MM.1S (cell line): ENCODE data around the gene DAB2IP.

Experiments used
- DNase-seq: peaks from one replicate; pipeline ENCODE4 v3.0.0-alpha.2; 2015
- H2AFZ ChIP-seq: fragments of 300-600 bp; sonication (generic); 2 replicates; pipeline ENCODE4 v1.6.0; 2016; ENCODE audit warnings: antibody characterized with exemption, low read length
- H3F3A ChIP-seq: fragments of 300-600 bp; sonication (generic); 2 replicates; pipeline ENCODE4 v1.6.1; 2016; ENCODE audit warnings: mild to moderate bottlenecking, antibody characterized with exemption, low read length, moderate library complexity, mixed read lengths; ENCODE audit not compliant: insufficient read depth
- H3K27ac ChIP-seq: fragments of 300-600 bp; sonication (generic); 2 replicates; pipeline ENCODE4 v1.5.1; 2016; ENCODE audit warnings: mild to moderate bottlenecking, low read length
- H3K27me3 ChIP-seq: fragments of 300-600 bp; sonication (generic); replicated peaks from 2 replicates; pipeline ENCODE4 v1.6.0; 2016; ENCODE audit warnings: low read length; ENCODE audit not compliant: insufficient read depth
- H3K36me3 ChIP-seq: fragments of 300-600 bp; sonication (generic); replicated peaks from 2 replicates; pipeline ENCODE4 v1.6.1; 2016; ENCODE audit warnings: mild to moderate bottlenecking, low read length, mixed read lengths; ENCODE audit not compliant: insufficient read depth
- H3K4me1 ChIP-seq: fragments of 300-600 bp; sonication (generic); 2 replicates; pipeline ENCODE4 v1.6.1; 2016; ENCODE audit warnings: low read length, mixed read lengths
- H3K4me2 ChIP-seq: fragments of 300-600 bp; sonication (generic); 2 replicates; pipeline ENCODE4 v1.6.0; 2016; ENCODE audit warnings: low read depth, low read length
- H3K4me3 ChIP-seq: fragments of 300-600 bp; sonication (generic); 2 replicates; pipeline ENCODE4 v1.5.1; 2016; ENCODE audit warnings: low read length, mixed read lengths
- H3K79me2 ChIP-seq: fragments of 300-600 bp; sonication (generic); 2 replicates; pipeline ENCODE4 v1.6.1; 2016; ENCODE audit warnings: mixed run types, low read length, mixed read lengths
- H3K9ac ChIP-seq: fragments of 300-600 bp; sonication (generic); 2 replicates; pipeline ENCODE4 v1.6.1; 2016; ENCODE audit warnings: low read length, mixed read lengths
- H3K9me2 ChIP-seq: fragments of 300-600 bp; sonication (generic); replicated peaks from 2 replicates; pipeline ENCODE4 v1.6.1; 2016; ENCODE audit warnings: mild to moderate bottlenecking, low read length, mixed read lengths; ENCODE audit not compliant: insufficient read depth
- H3K9me3 ChIP-seq: fragments of 300-600 bp; sonication (generic); replicated peaks from 2 replicates; pipeline ENCODE4 v1.6.1; 2016; ENCODE audit warnings: mild to moderate bottlenecking, low read length, mixed read lengths; ENCODE audit not compliant: insufficient read depth
- H4K20me1 ChIP-seq: fragments of 300-600 bp; sonication (generic); 2 replicates; pipeline ENCODE4 v1.6.1; 2016; ENCODE audit warnings: mild to moderate bottlenecking, low read length, moderate library complexity, mixed read lengths; ENCODE audit not compliant: insufficient read depth
- EZH2 ChIP-seq: fragments of 300-600 bp; sonication (generic); optimal IDR thresholded peaks from 2 replicates; pipeline ENCODE3; 2017; ENCODE audit warnings: low read depth, mild to moderate bottlenecking, antibody characterized with exemption, low read length, mixed read lengths
- EZH2phosphoT487 ChIP-seq: fragments of 300-600 bp; sonication (generic); IDR thresholded peaks from 2 replicates; pipeline ENCODE4 v1.6.1; 2018; ENCODE audit warnings: antibody characterized with exemption, low read length
- TF ChIP-seq, protein P1 (sequence below): fragments of 300-600 bp; sonication (generic); IDR thresholded peaks from 2 replicates; pipeline ENCODE4 v1.5.1; 2016; ENCODE audit warnings: antibody characterized with exemption, low read length, mixed read lengths

DAB2IP gene

DNA sequence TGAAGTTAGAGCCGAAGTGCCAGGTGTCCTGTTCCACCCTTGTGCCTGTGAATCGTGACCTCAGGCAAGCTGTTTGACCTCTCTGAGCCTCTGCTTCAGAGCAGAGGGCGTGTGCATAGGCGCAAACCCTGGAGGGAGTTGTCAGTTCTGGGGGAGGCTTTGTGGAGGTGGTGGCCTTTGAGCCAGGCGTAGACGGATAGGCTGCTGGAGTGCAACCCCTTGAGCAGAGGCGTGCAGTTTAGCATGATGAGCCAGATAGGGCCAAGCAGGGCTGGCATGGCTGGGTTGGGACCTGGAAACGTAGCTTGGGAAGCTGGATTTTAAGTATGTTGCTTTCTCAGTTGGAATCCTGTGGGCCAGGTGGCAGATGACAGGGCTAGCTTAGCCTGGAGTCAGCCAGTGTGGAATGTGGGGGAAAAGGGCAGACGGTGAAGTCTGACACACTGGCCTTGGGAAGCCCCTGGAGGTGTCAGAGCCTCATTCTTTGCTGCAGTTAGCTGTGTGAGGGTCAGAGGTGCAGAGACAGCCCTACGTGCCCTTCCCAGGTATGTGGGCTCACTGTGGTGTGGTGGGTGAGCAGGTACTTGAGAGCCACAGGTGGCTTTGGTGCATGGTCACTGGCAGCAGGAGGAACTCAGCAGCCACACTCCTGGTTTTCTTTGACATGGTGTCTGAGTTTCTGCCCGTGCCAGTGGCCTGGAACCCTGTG, 93.4 kb downstream of the DAB2IP start:
- Histone ChIP-seq H3K9me2 (no peaks in the 10 kb centered on the region), H3K27me3 (no peaks in the 10 kb centered on the region), H2AFZ (no peak overlapping the region), H3K4me1 (no peaks in the 10 kb centered on the region), H3K4me3 (no peak overlapping the region), H3K27ac (no peak overlapping the region), H3K4me2 (no peak overlapping the region), H3F3A (no peaks in the 10 kb centered on the region), H3K9me3 (no peaks in the 10 kb centered on the region), H4K20me1 (no peaks in the 10 kb centered on the region), H3K79me2 (no peaks in the 10 kb centered on the region), H3K9ac (no peak overlapping the region), H3K36me3 (no peaks in the 10 kb centered on the region)
- TF ChIP-seq EZH2phosphoT487 (no peak), EZH2 (no peak)
- TF ChIP-seq, protein P1, sequence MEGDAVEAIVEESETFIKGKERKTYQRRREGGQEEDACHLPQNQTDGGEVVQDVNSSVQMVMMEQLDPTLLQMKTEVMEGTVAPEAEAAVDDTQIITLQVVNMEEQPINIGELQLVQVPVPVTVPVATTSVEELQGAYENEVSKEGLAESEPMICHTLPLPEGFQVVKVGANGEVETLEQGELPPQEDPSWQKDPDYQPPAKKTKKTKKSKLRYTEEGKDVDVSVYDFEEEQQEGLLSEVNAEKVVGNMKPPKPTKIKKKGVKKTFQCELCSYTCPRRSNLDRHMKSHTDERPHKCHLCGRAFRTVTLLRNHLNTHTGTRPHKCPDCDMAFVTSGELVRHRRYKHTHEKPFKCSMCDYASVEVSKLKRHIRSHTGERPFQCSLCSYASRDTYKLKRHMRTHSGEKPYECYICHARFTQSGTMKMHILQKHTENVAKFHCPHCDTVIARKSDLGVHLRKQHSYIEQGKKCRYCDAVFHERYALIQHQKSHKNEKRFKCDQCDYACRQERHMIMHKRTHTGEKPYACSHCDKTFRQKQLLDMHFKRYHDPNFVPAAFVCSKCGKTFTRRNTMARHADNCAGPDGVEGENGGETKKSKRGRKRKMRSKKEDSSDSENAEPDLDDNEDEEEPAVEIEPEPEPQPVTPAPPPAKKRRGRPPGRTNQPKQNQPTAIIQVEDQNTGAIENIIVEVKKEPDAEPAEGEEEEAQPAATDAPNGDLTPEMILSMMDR, result no peak
- DNase-seq, result no peak

DNA sequence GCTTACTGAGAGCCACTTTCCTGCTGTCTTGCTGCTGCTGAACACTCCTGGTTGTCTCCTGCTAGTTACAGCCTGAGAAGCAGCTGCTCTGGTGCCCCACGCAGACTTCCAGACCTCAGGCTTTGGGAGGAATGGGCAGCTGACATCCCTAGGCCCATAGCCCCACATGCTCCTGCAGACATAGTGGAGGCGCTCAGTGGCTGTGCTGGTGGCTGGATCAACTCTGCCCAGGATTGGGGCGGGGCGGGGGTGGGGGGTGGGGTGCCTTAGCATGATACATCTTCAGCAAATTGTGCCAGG, 93.9 kb downstream of the DAB2IP start:
- H3K4me1 ChIP-seq, result no peaks in the 10 kb centered on the region
- H3K27ac ChIP-seq, result no peak overlapping the region
- no peaks in the 10 kb centered on the region for H3K9me2 ChIP-seq
- H3K9me3 ChIP-seq, result no peaks in the 10 kb centered on the region
- DNase-seq, result no peak
- no peaks in the 10 kb centered on the region for H3F3A ChIP-seq
- no peak overlapping the region for H2AFZ ChIP-seq
- no peaks in the 10 kb centered on the region for H3K79me2 ChIP-seq
- H3K36me3 ChIP-seq, result no peaks in the 10 kb centered on the region
- TF ChIP-seq, protein P1, result no peak
- TF ChIP-seq EZH2phosphoT487, result no peak
- no peak for TF ChIP-seq EZH2
- H3K4me3 ChIP-seq, result no peak overlapping the region
- no peak overlapping the region for H3K4me2 ChIP-seq
- H4K20me1 ChIP-seq, result no peaks in the 10 kb centered on the region
- H3K27me3 ChIP-seq, result no peaks in the 10 kb centered on the region
- no peak overlapping the region for H3K9ac ChIP-seq

DNA sequence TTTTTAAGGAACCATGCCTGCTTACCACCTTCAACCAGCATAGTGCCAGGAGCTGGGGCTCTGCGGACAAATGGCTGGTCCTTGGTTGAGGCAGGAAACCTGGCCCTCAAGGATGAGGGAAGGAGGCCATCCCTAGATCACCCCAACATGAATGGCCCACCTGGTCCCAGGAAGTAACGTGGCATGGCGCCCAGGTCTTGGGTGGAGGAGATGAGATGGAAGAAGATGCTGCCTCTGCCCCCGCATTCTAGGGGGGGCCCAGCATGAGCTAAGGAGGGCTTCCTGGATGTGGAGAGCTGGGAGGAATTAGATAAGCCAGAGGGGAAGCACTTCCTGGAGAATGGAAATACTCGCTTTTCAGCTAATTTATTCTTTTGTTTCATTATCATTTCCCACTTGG, 95.0 kb downstream of the DAB2IP start:
- Histone ChIP-seq H4K20me1 (no peaks in the 10 kb centered on the region), H3K36me3 (no peaks in the 10 kb centered on the region), H3K4me2 (no peak overlapping the region), H3K27ac (no peak overlapping the region), H3K9ac (no peak overlapping the region), H3K9me2 (no peaks in the 10 kb centered on the region), H3K9me3 (no peaks in the 10 kb centered on the region), H2AFZ (no peak overlapping the region), H3K4me1 (no peaks in the 10 kb centered on the region), H3K27me3 (no peaks in the 10 kb centered on the region), H3F3A (no peaks in the 10 kb centered on the region), H3K4me3 (no peak overlapping the region), H3K79me2 (no peaks in the 10 kb centered on the region)
- no peak for DNase-seq
- TF ChIP-seq EZH2 (no peak), EZH2phosphoT487 (no peak)
- TF ChIP-seq, protein P1, result no peak
